ENCODE data around the gene ATP2C2. TPM values are rescaled to one million over a fixed set of nuclear protein-coding genes. Genes with fewer than 3 reads are reported as not detected.

ATP2C2 gene
- total and polyA plus RNA-seq, 2 of the 8 experiments (the other 6 are each of a cell fraction or from before 2014, with no cell fraction given): 1.2 to 2.8 TPM

- no peak for TF ChIP-seq USF2 (IDR thresholded peaks at IDR 0.05; ENCODE audit: low read length)
- TF ChIP-seq CTBP2 (IDR thresholded peaks at IDR 0.05; ENCODE audit: borderline replicate concordance, insufficient read depth, insufficient read length, low read length): no peak
These were observed 134.2 kb downstream of the ATP2C2 start (continued) for GRCh38 chr16:84502581-84502980.

All from H1 (cell line).